OCI-LY3 (cell line): ENCODE data around the gene RFTN1.

Source experiments
- H2AFZ ChIP-seq: fragments of 200-600, 300-600 bp; shearing (Covaris generic); 2 replicates; pipeline ENCODE4 v1.6.0; 2014; ENCODE audit warnings: antibody characterized with exemption, low read depth, low read length
- H3K27ac ChIP-seq: fragments of 200-600, 300-600 bp; sonication (generic); 2 replicates; pipeline ENCODE4 v1.5.1; 2014; ENCODE audit warnings: mild to moderate bottlenecking, low read length, moderate library complexity, mixed read lengths
- H3K27me3 ChIP-seq: fragments of 200-600, 300-600 bp; sonication (generic); 2 replicates; pipeline ENCODE4 v1.6.1; 2014; ENCODE audit warnings: low read depth, low read length, mixed read lengths
- H3K36me3 ChIP-seq: fragments of 200-600, 300-600 bp; sonication (generic); replicated peaks from 2 replicates; pipeline ENCODE3; 2014; ENCODE audit warnings: low read depth, low read length, mixed read lengths
- H3K4me1 ChIP-seq: fragments of 300-600, 200-600 bp; sonication (generic); 2 replicates; pipeline ENCODE4 v1.6.1; 2014; ENCODE audit warnings: low read length, mixed read lengths
- H3K4me2 ChIP-seq: fragments of 200-600, 300-600 bp; sonication (generic); 2 replicates; pipeline ENCODE4 v1.6.1; 2014; ENCODE audit warnings: low read length, mixed read lengths
- H3K4me3 ChIP-seq: fragments of 300-600, 200-600 bp; sonication (generic); 2 replicates; pipeline ENCODE4 v1.5.1; 2014; ENCODE audit warnings: antibody characterized with exemption, mild to moderate bottlenecking, low read length, moderate library complexity
- H3K79me2 ChIP-seq: fragments of 300-600, 200-600 bp; shearing (Covaris generic); 2 replicates; pipeline ENCODE4 v1.6.1; 2014; ENCODE audit warnings: mild to moderate bottlenecking, low read length, mixed read lengths
- H3K9ac ChIP-seq: fragments of 300-600, 200-600 bp; shearing (Covaris generic); 2 replicates; pipeline ENCODE4 v1.6.0; 2014; ENCODE audit warnings: mild to moderate bottlenecking, low read length, moderate library complexity
- H3K9me3 ChIP-seq: fragments of 200-600, 300-600 bp; shearing (Covaris generic); 2 replicates; pipeline ENCODE4 v1.6.1; 2014; ENCODE audit warnings: low read length, mixed read lengths; ENCODE audit not compliant: insufficient read depth
- H4K20me1 ChIP-seq: fragments of 200-600, 300-600 bp; sonication (generic); 2 replicates; pipeline ENCODE4 v1.6.1; 2016; ENCODE audit warnings: low read length, mixed read lengths; ENCODE audit not compliant: insufficient read depth
- CTCF ChIP-seq: fragments of 200-600, 300-600 bp; sonication (generic); IDR thresholded peaks from 2 replicates; pipeline ENCODE4 v1.5.1; 2014; ENCODE audit warnings: antibody characterized with exemption, low read length, low read depth
- EZH2phosphoT487 ChIP-seq: fragments of 200-600 bp; shearing (Covaris generic); IDR thresholded peaks from 2 replicates; pipeline ENCODE4 v1.6.1; 2018; ENCODE audit warnings: antibody characterized with exemption, mixed run types, low read depth

RFTN1 gene

GRCh38 chr3:16534640-16535262 lies 21.3 kb upstream of the RFTN1 start:
- Histone ChIP-seq H3K27me3 (peaks cover 12% of the 10 kb centered on the region), H2AFZ (no peak overlapping the region), H3K36me3 (no peaks in the 10 kb centered on the region), H3K4me2 (no peak overlapping the region), H3K79me2 (no peaks in the 10 kb centered on the region), H3K4me1 (no peaks in the 10 kb centered on the region), H3K9ac (no peak overlapping the region), H3K27ac (no peak overlapping the region), H4K20me1 (no peaks in the 10 kb centered on the region), H3K9me3 (no peaks in the 10 kb centered on the region), H3K4me3 (no peak overlapping the region)
- TF ChIP-seq EZH2phosphoT487 (no peak), CTCF (no peak)

GRCh38 chr3:16533928-16534574 lies 20.6 kb upstream of the RFTN1 start:
- Histone ChIP-seq H4K20me1 (no peaks in the 10 kb centered on the region), H3K36me3 (no peaks in the 10 kb centered on the region), H3K27me3 (peaks cover 8% of the 10 kb centered on the region), H3K9me3 (no peaks in the 10 kb centered on the region), H3K4me2 (no peak overlapping the region), H3K4me1 (peaks cover 3% of the 10 kb centered on the region), H3K4me3 (no peak overlapping the region), H2AFZ (no peak overlapping the region), H3K79me2 (no peaks in the 10 kb centered on the region), H3K9ac (no peak overlapping the region), H3K27ac (no peak overlapping the region)
- TF ChIP-seq CTCF (no peak), EZH2phosphoT487 (no peak)

- Histone ChIP-seq H3K9ac (no peak overlapping the region), H3K4me1 (peaks cover 23% of the 10 kb centered on the region), H3K79me2 (no peaks in the 10 kb centered on the region), H3K9me3 (peaks cover 24% of the 10 kb centered on the region), H2AFZ (no peak overlapping the region), H4K20me1 (no peaks in the 10 kb centered on the region), H3K36me3 (peaks cover 26% of the 10 kb centered on the region), H3K27ac (no peak overlapping the region), H3K4me2 (no peak overlapping the region), H3K4me3 (no peak overlapping the region), H3K27me3 (no peaks in the 10 kb centered on the region; the same call in 1 of the 2 replicates)
- TF ChIP-seq EZH2phosphoT487 (no peak), CTCF (peak; percentile 64)
These were observed 15.8 kb upstream of the RFTN1 start for GRCh38 chr3:16529264-16529663.

GRCh38 chr3:16528581-16528993 lies 15.1 kb upstream of the RFTN1 start:
- Histone ChIP-seq H3K9me3 (peaks cover 28% of the 10 kb centered on the region), H3K79me2 (no peaks in the 10 kb centered on the region), H4K20me1 (no peaks in the 10 kb centered on the region), H3K4me2 (no peak overlapping the region), H2AFZ (no peak overlapping the region), H3K36me3 (peaks cover 30% of the 10 kb centered on the region), H3K4me1 (peaks cover 30% of the 10 kb centered on the region), H3K4me3 (no peak overlapping the region), H3K27me3 (no peaks in the 10 kb centered on the region), H3K27ac (no peak overlapping the region), H3K9ac (no peak overlapping the region)
- TF ChIP-seq EZH2phosphoT487 (no peak), CTCF (no peak)
